Testis (tissue), 2 donors: Measurements from ENCODE around the gene PKHD1.

ENCODE experiments used
- CTCF ChIP-seq, 3 experiments: fragments of 450-650 bp in 2 of 3; fragments of 200-600 bp in 1 of 3; sonication (generic) in 1 of 3; IDR thresholded peaks; one replicate each; pipeline ENCODE4 v1.5.1; 2016 to 2019; ENCODE audit warnings: antibody characterized with exemption in 3 of 3, mild to moderate bottlenecking in 2 of 3, moderate library complexity in 1 of 3
- POLR2A ChIP-seq: fragments of 450-650 bp; IDR thresholded peaks from one replicate; pipeline ENCODE4 v1.6.1; 2017; ENCODE audit warnings: antibody characterized with exemption, mild to moderate bottlenecking, moderate library complexity

GRCh38 chr6:52065621-52066020 lies 21.8 kb downstream of the PKHD1 start:
- no peak for TF ChIP-seq CTCF (IDR thresholded peaks at IDR 0.05)
- no peak for TF ChIP-seq POLR2A
